Fibroblast of lung (primary cell): Measurements from ENCODE around the gene TAGLN2.

Experiments
- CTCF ChIP-seq, 2 donors: IDR thresholded peaks in 1 of 2; conservative IDR thresholded peaks in 1 of 2; 1 replicate in 1 of 2; 2 replicates in 1 of 2; pipeline ENCODE4 v1.5.1; 2011 to 2012; ENCODE audit warnings: low read length in 2 of 2, control low read depth in 1 of 2, inconsistent platforms in 1 of 2, low read depth in 1 of 2, mild to moderate bottlenecking in 1 of 2
- EZH2 ChIP-seq: IDR thresholded peaks from 2 replicates; pipeline ENCODE4 v1.5.1; 2012; ENCODE audit warnings: low read length, control low read depth, mild to moderate bottlenecking; ENCODE audit errors: missing control alignments

DNA sequence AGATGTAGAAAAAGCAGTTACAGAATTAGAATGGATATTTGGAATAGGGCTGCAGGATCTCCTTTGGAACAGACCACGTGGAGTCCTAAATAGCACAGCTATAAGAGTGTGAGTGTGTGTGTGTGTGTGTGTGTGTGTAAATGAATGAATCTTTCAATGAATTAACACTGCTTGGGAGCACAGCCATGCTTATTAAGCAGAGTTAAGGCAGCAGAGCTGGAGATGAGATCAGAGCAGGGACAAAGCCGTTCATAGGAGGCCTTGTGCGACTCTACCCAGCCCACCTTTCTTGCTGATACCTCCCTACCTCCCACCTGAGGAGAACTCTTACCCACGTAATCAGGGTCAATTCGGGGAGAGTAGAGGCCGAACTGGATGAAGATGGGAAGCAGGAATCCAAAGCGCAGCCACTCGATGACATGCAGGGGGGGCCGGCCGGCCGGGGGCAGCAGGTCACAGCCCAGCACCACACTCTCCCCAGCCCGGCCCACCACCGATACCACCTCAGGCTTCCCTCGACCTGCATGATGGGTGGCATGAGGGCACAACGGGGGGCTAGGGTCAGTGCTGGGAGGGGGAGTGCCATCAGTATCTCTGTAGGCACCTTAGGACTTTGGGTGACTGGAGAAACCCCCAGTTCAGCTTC lies 17.4 kb upstream of the TAGLN2 start:
- TF ChIP-seq CTCF (conservative IDR thresholded peaks at IDR 0.05 in 1 of 2, IDR thresholded peaks at IDR 0.05 in 1 of 2; ENCODE audit: low read depth in 1 of 2, low read length in 2 of 2) (no peak), EZH2 (no peak)
